ENCODE measurements around the gene GOSR2. TPM values are rescaled to one million over a fixed set of nuclear protein-coding genes. Genes with fewer than 3 reads are reported as not detected.

Gene GOSR2
- total RNA-seq, 1 experiment from 2014 or later, result 48.4 TPM

DNA sequence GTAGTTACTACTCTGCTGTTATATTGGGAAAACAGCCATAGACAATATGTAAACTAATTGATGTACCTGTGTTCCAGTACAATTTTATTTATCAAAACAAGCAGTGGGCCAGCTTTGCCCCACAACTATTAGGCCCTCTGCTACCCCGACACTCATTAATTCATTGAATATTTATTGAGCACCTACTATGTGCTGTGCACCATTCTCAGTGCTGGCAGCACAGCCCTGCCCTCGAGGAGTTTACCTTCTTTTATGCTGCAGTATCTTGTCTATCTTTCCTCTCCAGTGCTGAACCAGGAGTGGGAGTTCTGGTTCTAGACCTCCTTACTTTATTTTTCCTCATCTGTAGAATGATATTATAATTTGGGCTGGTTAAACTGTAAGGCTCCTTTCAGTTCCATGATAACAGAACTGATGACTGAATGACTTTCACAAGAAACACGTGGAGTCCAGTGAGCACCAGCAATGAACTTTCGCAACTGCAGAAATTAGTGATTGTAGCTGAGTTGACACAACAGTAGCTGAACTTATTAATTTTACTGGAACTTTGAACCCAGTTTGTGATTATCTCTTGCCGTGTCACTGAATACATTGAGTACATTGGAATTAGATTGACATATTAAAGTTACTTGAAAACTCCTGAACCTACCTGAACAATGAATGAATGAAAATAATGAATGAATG lies 2.4 kb downstream of the GOSR2 start:
- no peak overlapping the region for H2AFZ ChIP-seq (ENCODE audit: low read length)
- H3K4me3 ChIP-seq (ENCODE audit: low read length), result no peak overlapping the region
- ATAC-seq (no peak), DNase-seq (no peak)
- intact Hi-C loops (cut with micrococcal nuclease), result no loop called here
- H3K79me2 ChIP-seq (ENCODE audit: low read length), result peaks cover 75% of the 10 kb centered on the region
- H3K27ac ChIP-seq (ENCODE audit: low read length), result no peak overlapping the region
- peak overlapping the region; percentile 79 for H3K4me2 ChIP-seq (ENCODE audit: low read length)
- no peaks in the 10 kb centered on the region for H3K9me2 ChIP-seq (replicated peaks; ENCODE audit: low read length)
- no TSS peak for BruUV-seq (replicated peaks)
- ChIA-PET CTCF (no interaction called here), POLR2A (ENCODE audit: unreplicated experiment) (interaction anchor here (0.6 kb wide), 1 partner anchor 181 kb away, joined by 4 read pairs; no protein-coding TSS in a partner anchor)
- H3K36me3 ChIP-seq (ENCODE audit: low read depth, low read length), result peaks cover 11% of the 10 kb centered on the region
- no peaks in the 10 kb centered on the region for H3K27me3 ChIP-seq (ENCODE audit: low read length)
- no peak for TF ChIP-seq EZH2 (IDR thresholded peaks at IDR 0.05; ENCODE audit: low read length, unreplicated experiment)
- no peaks in the 10 kb centered on the region for H3K9me3 ChIP-seq (ENCODE audit: low read length)
- H3K4me1 ChIP-seq (ENCODE audit: insufficient read depth, low read length), result peaks cover 21% of the 10 kb centered on the region; the same call in 1 of the 2 replicates
- no peak overlapping the region for H3K9ac ChIP-seq (ENCODE audit: low read length)
- peaks cover 60% of the 10 kb centered on the region for H4K20me1 ChIP-seq (ENCODE audit: low read length)
- no peaks in the 10 kb centered on the region for H3F3A ChIP-seq (ENCODE audit: low read length, unreplicated experiment)

DNA sequence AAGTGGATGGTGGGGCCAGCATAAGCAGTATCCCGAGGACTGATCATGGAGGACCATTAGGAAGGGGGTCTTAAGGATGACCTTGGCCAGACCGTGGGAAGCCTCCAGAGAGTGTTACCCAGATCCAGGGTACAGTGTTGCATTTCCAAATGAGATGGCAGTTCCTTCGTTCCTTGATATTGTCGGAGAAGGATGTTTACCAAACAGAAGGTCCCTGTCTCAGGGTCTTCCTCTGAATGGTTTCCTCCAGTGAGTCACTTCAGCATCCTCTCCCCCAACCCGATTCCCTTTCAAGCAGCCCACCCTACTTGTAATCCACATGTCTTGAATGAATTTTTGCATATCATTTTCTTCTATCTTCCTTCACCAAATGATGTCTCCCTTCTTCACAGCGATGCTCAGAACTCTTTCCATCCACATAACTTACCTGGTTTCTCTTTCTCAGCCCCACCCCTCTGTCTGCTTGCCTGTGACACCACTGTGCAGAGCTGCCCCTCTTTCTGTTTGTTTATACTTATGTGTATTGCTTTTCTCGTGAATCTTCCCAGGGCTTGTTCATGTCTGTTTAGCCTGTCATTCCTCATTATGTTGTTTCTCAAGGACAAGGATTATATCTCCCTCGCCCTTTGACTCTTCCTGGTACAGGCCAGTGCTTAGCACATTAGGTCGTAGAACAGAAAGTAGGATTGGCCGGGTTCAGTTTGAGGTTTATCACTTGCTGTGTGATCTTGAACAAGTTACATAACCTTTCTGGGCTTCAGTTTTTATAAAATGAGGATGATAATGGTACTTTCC lies 5.7 kb downstream of the GOSR2 start:
- intact Hi-C loops (cut with micrococcal nuclease), result no loop called here
- Histone ChIP-seq H3K79me2 (ENCODE audit: low read length) (peaks cover 66% of the 10 kb centered on the region), H3K9me2 (replicated peaks; ENCODE audit: low read length) (no peaks in the 10 kb centered on the region), H3K36me3 (ENCODE audit: low read depth, low read length) (peaks cover 43% of the 10 kb centered on the region), H2AFZ (ENCODE audit: low read length) (no peak overlapping the region), H3K27ac (ENCODE audit: low read length) (no peak overlapping the region), H3K4me3 (ENCODE audit: low read length) (no peak overlapping the region), H3K27me3 (ENCODE audit: low read length) (no peaks in the 10 kb centered on the region), H3K4me2 (ENCODE audit: low read length) (peak overlapping the region; percentile 1; the same call in 1 of the 2 replicates), H3K9ac (ENCODE audit: low read length) (no peak overlapping the region), H4K20me1 (ENCODE audit: low read length) (peaks cover 60% of the 10 kb centered on the region), H3K4me1 (ENCODE audit: insufficient read depth, low read length) (peaks cover 21% of the 10 kb centered on the region; the same call in 1 of the 2 replicates), H3F3A (ENCODE audit: low read length, unreplicated experiment) (no peaks in the 10 kb centered on the region), H3K9me3 (ENCODE audit: low read length) (no peaks in the 10 kb centered on the region)
- ChIA-PET POLR2A (ENCODE audit: unreplicated experiment) (no interaction called here), CTCF (no interaction called here)
- ATAC-seq (no peak), DNase-seq (no peak)
- BruUV-seq (replicated peaks), result no TSS peak
- no peak for TF ChIP-seq EZH2phosphoT487 (IDR thresholded peaks at IDR 0.05; ENCODE audit: borderline replicate concordance, low read length)
- TF ChIP-seq, protein P1, sequence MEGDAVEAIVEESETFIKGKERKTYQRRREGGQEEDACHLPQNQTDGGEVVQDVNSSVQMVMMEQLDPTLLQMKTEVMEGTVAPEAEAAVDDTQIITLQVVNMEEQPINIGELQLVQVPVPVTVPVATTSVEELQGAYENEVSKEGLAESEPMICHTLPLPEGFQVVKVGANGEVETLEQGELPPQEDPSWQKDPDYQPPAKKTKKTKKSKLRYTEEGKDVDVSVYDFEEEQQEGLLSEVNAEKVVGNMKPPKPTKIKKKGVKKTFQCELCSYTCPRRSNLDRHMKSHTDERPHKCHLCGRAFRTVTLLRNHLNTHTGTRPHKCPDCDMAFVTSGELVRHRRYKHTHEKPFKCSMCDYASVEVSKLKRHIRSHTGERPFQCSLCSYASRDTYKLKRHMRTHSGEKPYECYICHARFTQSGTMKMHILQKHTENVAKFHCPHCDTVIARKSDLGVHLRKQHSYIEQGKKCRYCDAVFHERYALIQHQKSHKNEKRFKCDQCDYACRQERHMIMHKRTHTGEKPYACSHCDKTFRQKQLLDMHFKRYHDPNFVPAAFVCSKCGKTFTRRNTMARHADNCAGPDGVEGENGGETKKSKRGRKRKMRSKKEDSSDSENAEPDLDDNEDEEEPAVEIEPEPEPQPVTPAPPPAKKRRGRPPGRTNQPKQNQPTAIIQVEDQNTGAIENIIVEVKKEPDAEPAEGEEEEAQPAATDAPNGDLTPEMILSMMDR (conservative IDR thresholded peaks at IDR 0.05; ENCODE audit: low read depth, low read length), result no peak

DNA sequence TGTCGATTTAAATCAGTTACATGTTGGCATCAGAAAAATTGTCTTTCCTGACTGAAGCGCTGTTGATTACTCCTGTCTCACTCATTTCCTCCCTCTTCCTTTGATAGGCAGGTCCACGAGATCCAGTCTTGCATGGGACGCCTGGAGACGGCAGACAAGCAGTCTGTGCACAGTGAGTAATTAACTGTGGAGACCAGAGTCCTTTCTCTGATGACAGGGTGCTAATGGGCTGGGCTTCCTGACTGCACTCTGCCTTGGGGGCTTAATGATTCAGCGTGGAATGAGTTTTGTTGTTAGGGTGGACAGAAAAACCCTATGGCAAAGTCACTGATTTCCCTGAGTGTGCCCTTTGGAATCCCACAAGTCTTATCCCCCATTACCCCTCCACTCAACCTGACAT lies 6.5 kb downstream of the GOSR2 start:
- Histone ChIP-seq H3K4me1 (ENCODE audit: insufficient read depth, low read length) (peaks cover 15% of the 10 kb centered on the region; the same call in 1 of the 2 replicates), H3K79me2 (ENCODE audit: low read length) (peaks cover 59% of the 10 kb centered on the region), H3K36me3 (ENCODE audit: low read depth, low read length) (peaks cover 49% of the 10 kb centered on the region), H3K9me3 (ENCODE audit: low read length) (no peaks in the 10 kb centered on the region), H3K4me2 (ENCODE audit: low read length) (0 out of 2 replicates have a peak overlapping the region, but pooled peaks have one; percentile 1), H3K27me3 (ENCODE audit: low read length) (no peaks in the 10 kb centered on the region), H4K20me1 (ENCODE audit: low read length) (peaks cover 55% of the 10 kb centered on the region), H3K27ac (ENCODE audit: low read length) (no peak overlapping the region), H3F3A (ENCODE audit: low read length, unreplicated experiment) (no peaks in the 10 kb centered on the region), H3K9ac (ENCODE audit: low read length) (no peak overlapping the region), H3K4me3 (ENCODE audit: low read length) (no peak overlapping the region), H3K9me2 (replicated peaks; ENCODE audit: low read length) (no peaks in the 10 kb centered on the region), H2AFZ (ENCODE audit: low read length) (no peak overlapping the region)
- no peak for TF ChIP-seq EZH2phosphoT487 (IDR thresholded peaks at IDR 0.05; ENCODE audit: borderline replicate concordance, low read length)
- TF ChIP-seq EZH2 (IDR thresholded peaks at IDR 0.05; ENCODE audit: low read length, unreplicated experiment), result no peak
- TF ChIP-seq, protein P1 (conservative IDR thresholded peaks at IDR 0.05; ENCODE audit: low read depth, low read length), result no peak
- CTCF ChIA-PET, result no interaction called here
- intact Hi-C loops (cut with micrococcal nuclease), result no loop called here
- DNase-seq (peak; percentile 68), ATAC-seq (peak; percentile 98)
- POLR2A ChIA-PET (ENCODE audit: unreplicated experiment), result no interaction called here
- no TSS peak for BruUV-seq (replicated peaks)

All from PC-3 (cell line).